Endothelial cell of umbilical vein (primary cell): Measurements from ENCODE around the gene SREK1IP1. TPM values are rescaled to one million over a fixed set of nuclear protein-coding genes. Genes with fewer than 3 reads are reported as not detected.

Experiments
- BruUV-seq: library from RNA; stranded (reverse); fragments of 400-500 nt; replicated peaks from 2 replicates; lab custom pipeline; 2021; lab: Mats Ljungman, UMichigan
- CTCF ChIA-PET: fragments of 300-600, 350-600 bp; sonication (Branson Sonifier 250); formaldehyde crosslinking; loops from one replicate; lab custom pipeline; 2021; ENCODE audit warnings: antibody characterized with exemption, inconsistent platforms; lab: Charles Lee
- POLR2A ChIA-PET: fragments of 300-600, 350-600 bp; sonication (Branson Sonifier 250); formaldehyde crosslinking; loops from one replicate; lab custom pipeline; 2021; ENCODE audit warnings: antibody characterized with exemption, inconsistent platforms; lab: Charles Lee
- DNase-seq: peaks from one replicate; pipeline ENCODE4 v3.0.0-alpha.2; 2011; ENCODE audit warnings: low read depth, low spot score
- FAIRE-seq: peaks from 2 replicates; lab custom pipeline; 2011; peaks lifted over from hg19 to GRCh38; lab: Jason Lieb, UNC
- H2AFZ ChIP-seq: 2 replicates; pipeline ENCODE4 v1.6.0; 2012; ENCODE audit warnings: low read depth, low read length, control low read depth, inconsistent platforms
- H3K27ac ChIP-seq: 2 replicates; pipeline ENCODE4 v1.5.1; 2011; ENCODE audit warnings: low read depth, mild to moderate bottlenecking, control low read depth, low read length, moderate library complexity; ENCODE audit not compliant: insufficient read depth
- H3K27me3 ChIP-seq, 2 experiments: 2 replicates each; pipeline versions ENCODE4 v1.6.0 to v1.6.1; 2011; ENCODE audit warnings: low read length in 2 of 2, mixed read lengths in 1 of 2; ENCODE audit not compliant: control insufficient read depth in 2 of 2, insufficient read depth in 2 of 2
- H3K36me3 ChIP-seq, 2 experiments: 2 replicates in 1 of 2; 3 replicates in 1 of 2; pipeline ENCODE4 v1.5.1; 2011; ENCODE audit warnings: low read length in 2 of 2, mild to moderate bottlenecking in 1 of 2, moderate library complexity in 1 of 2; ENCODE audit not compliant: control insufficient read depth in 2 of 2, insufficient read depth in 2 of 2; ENCODE audit errors: extremely low read depth in 1 of 2
- H3K4me1 ChIP-seq: 3 replicates; pipeline ENCODE4 v1.5.1; 2011; ENCODE audit warnings: mild to moderate bottlenecking, low read length; ENCODE audit not compliant: control insufficient read depth, insufficient read depth; ENCODE audit errors: extremely low read depth
- H3K4me2 ChIP-seq: 2 replicates; pipeline ENCODE4 v1.6.1; 2011; ENCODE audit warnings: low read length, control low read depth, mixed read lengths; ENCODE audit not compliant: insufficient read depth
- H3K4me3 ChIP-seq, 3 experiments: fragments of 200-600 bp in 1 of 3; sonication (generic), shearing (Covaris generic) in 1 of 3; replicated peaks in 1 of 3; 2 replicates each; pipeline ENCODE4 v1.5.1; 2011 to 2016; ENCODE audit warnings: control low read depth in 3 of 3, low read length in 3 of 3, mild to moderate bottlenecking in 2 of 3, inconsistent platforms in 1 of 3, low read depth in 1 of 3, moderate library complexity in 1 of 3; ENCODE audit not compliant: insufficient read depth in 1 of 3
- H3K79me2 ChIP-seq: 2 replicates; pipeline ENCODE4 v1.6.0; 2012; ENCODE audit warnings: low read length, inconsistent platforms; ENCODE audit not compliant: control insufficient read depth, insufficient read depth
- H3K9ac ChIP-seq: replicated peaks from 2 replicates; pipeline ENCODE3; 2011; ENCODE audit warnings: low read length, control low read depth; ENCODE audit not compliant: insufficient read depth; ENCODE audit errors: extremely low read depth
- H3K9me1 ChIP-seq: replicated peaks from 3 replicates; pipeline ENCODE4 v1.6.0; 2011; ENCODE audit warnings: mild to moderate bottlenecking, low read length; ENCODE audit not compliant: control insufficient read depth, insufficient read depth; ENCODE audit errors: extremely low read depth
- H3K9me3 ChIP-seq: replicated peaks from 2 replicates; pipeline ENCODE4 v1.5.1; 2012; ENCODE audit warnings: low read length, inconsistent platforms; ENCODE audit not compliant: control insufficient read depth, insufficient read depth
- H4K20me1 ChIP-seq: replicated peaks from 2 replicates; pipeline ENCODE3; 2011; ENCODE audit warnings: mild to moderate bottlenecking, low read length; ENCODE audit not compliant: control insufficient read depth, insufficient read depth; ENCODE audit errors: extremely low read depth
- CTCF ChIP-seq, 2 donors: IDR thresholded peaks; 1 replicate in 1 of 2; 2 replicates in 1 of 2; pipeline ENCODE4 v1.5.1; 2011; ENCODE audit warnings: low read length in 2 of 2, mild to moderate bottlenecking in 2 of 2, moderate library complexity in 2 of 2, control low read depth in 1 of 2, inconsistent platforms in 1 of 2, low read depth in 1 of 2; ENCODE audit not compliant: insufficient read depth in 1 of 2; ENCODE audit errors: extremely low read depth in 1 of 2
- EZH2 ChIP-seq: IDR thresholded peaks from 2 replicates; pipeline ENCODE4 v1.6.1; 2012; ENCODE audit warnings: borderline replicate concordance, low read depth, mild to moderate bottlenecking, moderate library complexity, low read length, inconsistent platforms; ENCODE audit not compliant: severe bottlenecking
- FOS ChIP-seq: IDR thresholded peaks from 2 replicates; pipeline ENCODE4 v1.6.1; 2011; ENCODE audit warnings: mild to moderate bottlenecking, low read length, moderate library complexity, borderline replicate concordance; ENCODE audit not compliant: insufficient read depth
- GATA2 ChIP-seq: IDR thresholded peaks from 2 replicates; pipeline ENCODE4 v1.7.0; 2011; ENCODE audit warnings: low read depth, mild to moderate bottlenecking, moderate library complexity, mixed read lengths, low read length; ENCODE audit not compliant: insufficient read length, insufficient read depth
- JUN ChIP-seq: IDR thresholded peaks from 2 replicates; pipeline ENCODE4 v1.6.1; 2011; ENCODE audit warnings: borderline replicate concordance, low read depth; ENCODE audit not compliant: insufficient read length, insufficient read depth
- MAX ChIP-seq: IDR thresholded peaks from 2 replicates; pipeline ENCODE4 v1.6.1; 2011; ENCODE audit not compliant: insufficient read depth, insufficient read length
- MYC ChIP-seq: IDR thresholded peaks from one replicate; pipeline ENCODE4 v1.6.1; 2011; ENCODE audit warnings: mild to moderate bottlenecking, low read depth, low read length
- POLR2A ChIP-seq: IDR thresholded peaks from 2 replicates; pipeline ENCODE4 v1.6.1; 2012; ENCODE audit warnings: low read depth, mild to moderate bottlenecking, control low read depth, low read length
- POLR2AphosphoS5 ChIP-seq: IDR thresholded peaks from 2 replicates; pipeline ENCODE4 v1.6.1; 2012; ENCODE audit warnings: low read depth, mild to moderate bottlenecking, control low read depth, low read length, moderate library complexity; ENCODE audit not compliant: insufficient read depth
- dilution Hi-C: fragments of 300-500 bp; cut with MboI; formaldehyde crosslinking; loops from one replicate; pipeline ENCODE4 v1.15.0; 2019; ENCODE audit warnings: low sequenced_read_pairs; ENCODE audit not compliant: extremely low pct_ligation_motif_present
- intact Hi-C: fragments of 100-400 bp; cut with micrococcal nuclease; formaldehyde crosslinking; loops from one replicate; pipeline ENCODE4 v1.10.0; 2022
- polyA plus RNA-seq, 4 experiments: library from polyadenylated mRNA; depleted of rRNA in 3 of 4; stranded (reverse) in 3 of 4; unstranded in 1 of 4; fragments of >200 nt; gene quantifications; 2 replicates each; pipeline versions ENCODE4 v1.2.1 to v1.2.3, GENCODE V29; 2011 to 2012; ENCODE audit warnings: missing spikeins in 1 of 4
- total RNA-seq: library from RNA; stranded (reverse); gene quantifications from 2 replicates; pipeline ENCODE4 v1.2.3, GENCODE V29; 2021

The SREK1IP1 gene
- total and polyA plus RNA-seq, 2 donors (not counting 3 experiments of a cell fraction or from before 2014, with no cell fraction given): 6.3 to 17.8 TPM

- FAIRE-seq: no peak
- intact Hi-C loops: no loop called here
- no peaks in the 10 kb centered on the region for H3K27me3 ChIP-seq
- no peak for TF ChIP-seq EZH2
- TF ChIP-seq MYC: no peak
- TF ChIP-seq POLR2A: no peak
- no peak for TF ChIP-seq GATA2
- no peak for TF ChIP-seq JUN
- no peak for TF ChIP-seq MAX
- TF ChIP-seq POLR2AphosphoS5: no peak
- TF ChIP-seq CTCF (IDR thresholded peaks at IDR 0.05; ENCODE audit: extremely low read depth in 1 of 2, insufficient read depth in 1 of 2, low read depth in 1 of 2, low read length in 2 of 2): no peak
- TF ChIP-seq FOS: no peak
- no peaks in the 10 kb centered on the region for H3K9me1 ChIP-seq
- H3K4me3 ChIP-seq: no peak overlapping the region
- no peak overlapping the region for H3K27ac ChIP-seq
- H3K36me3 ChIP-seq: no peaks in the 10 kb centered on the region
- no peaks in the 10 kb centered on the region for H3K4me1 ChIP-seq
- no peak for DNase-seq
- dilution Hi-C loops: no loop called here
- ChIA-PET CTCF (interaction anchor here (1.0 kb wide), 1 partner anchor 35 kb away, joined by 3 read pairs; no protein-coding TSS in a partner anchor), POLR2A (no interaction called here)
- BruUV-seq: no TSS peak
- H3K9me3 ChIP-seq: no peaks in the 10 kb centered on the region
- no peak overlapping the region for H3K4me2 ChIP-seq
- H4K20me1 ChIP-seq: no peaks in the 10 kb centered on the region
- H3K9ac ChIP-seq: no peak overlapping the region
- no peak overlapping the region for H2AFZ ChIP-seq
- H3K79me2 ChIP-seq: peaks cover 5% of the 10 kb centered on the region
These were observed 19.1 kb downstream of the SREK1IP1 start for GRCh38 chr5:64749385-64749784.
